HG03135 (cell line): ENCODE data around the gene ABCA3.
"Not testable (repeated sequence)": the region's sequence is repeated elsewhere in the genome, so short reads cannot be mapped to it uniquely, and the experiment has no call there.

ENCODE experiments used
- ATAC-seq: cut with Tn5 transposase; IDR thresholded peaks from one replicate; pipeline ENCODE4 v1.9.1; 2021; ENCODE audit warnings: mild to moderate bottlenecking, moderate library complexity; ENCODE audit not compliant: unreplicated experiment

Gene ABCA3

GRCh38 chr16:2258530-2258929 lies 82.0 kb downstream of the ABCA3 start:
- ATAC-seq, result not testable (repeated sequence)

- ATAC-seq, result no peak
Measured at GRCh38 chr16:2257726-2258125, 82.8 kb downstream of the ABCA3 start.

- no peak for ATAC-seq
Measured at GRCh38 chr16:2256531-2257140, 83.9 kb downstream of the ABCA3 start.

- no peak for ATAC-seq
Measured at GRCh38 chr16:2253293-2253692, 87.2 kb downstream of the ABCA3 start.

GRCh38 chr16:2252806-2253148 lies 87.8 kb downstream of the ABCA3 start:
- no peak for ATAC-seq

GRCh38 chr16:2251296-2252111 lies 89.0 kb downstream of the ABCA3 start, which contains the start of gene ECI1:
Gene ECI1 (minus strand): TSS chr16:2251587. CDS start chr16:2251566, 21 bp downstream.
- peak; percentile 82 for ATAC-seq

DNA sequence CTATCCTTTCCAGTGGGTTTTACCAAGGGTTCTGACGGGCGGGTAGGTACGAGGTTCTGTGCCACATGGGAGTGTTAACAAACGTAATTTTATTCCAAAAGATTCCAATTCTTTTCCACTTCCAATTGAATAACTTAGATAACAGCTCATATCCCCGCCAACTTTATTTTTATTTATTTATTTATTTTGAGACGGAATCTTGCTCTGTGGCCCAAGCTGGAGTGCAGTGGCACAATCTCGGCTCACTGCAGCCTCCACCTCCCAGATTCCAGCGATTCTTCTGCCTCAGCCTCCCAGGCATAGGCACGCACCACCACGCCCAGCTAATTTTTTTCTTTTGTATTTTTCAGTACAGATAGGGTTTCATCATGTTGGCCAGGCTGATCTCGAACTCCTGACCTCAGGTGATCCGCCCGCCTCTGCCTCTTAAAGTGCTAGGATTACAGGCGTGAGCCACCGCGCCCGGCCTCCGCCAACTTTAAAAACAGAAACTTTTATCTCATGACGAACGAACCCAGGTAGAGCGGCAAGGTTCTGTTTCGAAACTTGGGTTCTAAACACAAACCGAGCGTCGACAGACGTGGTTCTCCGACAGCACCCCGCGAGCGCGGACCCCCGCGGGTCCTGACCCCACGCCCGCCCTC lies 89.8 kb downstream of the ABCA3 start:
- no peak for ATAC-seq

- ATAC-seq, result no peak
Measured at GRCh38 chr16:2246301-2246885, 94.1 kb downstream of the ABCA3 start.

DNA sequence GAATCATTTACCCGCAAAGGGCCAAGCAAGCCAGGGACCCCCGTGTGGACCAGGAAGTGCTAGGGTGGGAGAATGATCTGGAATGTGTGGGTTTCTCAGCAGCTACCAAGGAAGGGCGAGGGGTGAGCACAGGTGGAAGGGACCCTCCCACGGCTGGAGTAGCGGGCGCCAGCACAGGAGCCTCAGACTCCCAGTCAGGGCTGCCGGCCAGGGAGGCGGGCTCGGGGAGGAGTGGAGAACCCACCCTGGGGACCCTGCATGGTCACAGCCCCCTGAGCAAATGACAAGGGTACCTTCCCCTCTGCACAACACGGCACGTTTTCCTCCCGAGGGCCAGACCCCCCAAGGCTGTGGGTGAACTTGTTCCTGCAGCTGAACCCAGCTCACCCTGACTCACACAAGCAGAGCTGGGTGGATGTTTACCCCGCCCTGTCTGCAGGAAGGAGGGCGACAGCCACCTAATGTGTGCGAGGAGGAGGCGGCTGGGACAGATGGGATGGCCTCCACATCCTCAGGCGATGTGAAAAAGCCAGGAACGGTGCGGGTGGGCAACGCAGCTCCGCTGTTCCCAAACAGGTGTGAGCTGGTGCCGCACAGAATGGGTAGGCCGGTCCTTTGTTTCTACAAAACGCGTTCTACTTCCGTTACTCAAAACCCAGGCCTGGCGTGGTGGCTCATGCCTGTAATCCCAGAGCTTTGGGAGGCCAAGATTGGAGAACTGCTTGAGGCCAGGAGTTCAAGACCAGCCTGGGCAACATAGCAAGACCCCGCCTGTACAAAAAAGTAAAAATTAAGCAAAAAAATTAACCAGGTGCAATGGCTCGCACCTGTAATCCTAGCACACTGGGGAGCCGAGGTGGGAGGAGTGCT lies 95.4 kb downstream of the ABCA3 start:
- ATAC-seq, result no peak

DNA sequence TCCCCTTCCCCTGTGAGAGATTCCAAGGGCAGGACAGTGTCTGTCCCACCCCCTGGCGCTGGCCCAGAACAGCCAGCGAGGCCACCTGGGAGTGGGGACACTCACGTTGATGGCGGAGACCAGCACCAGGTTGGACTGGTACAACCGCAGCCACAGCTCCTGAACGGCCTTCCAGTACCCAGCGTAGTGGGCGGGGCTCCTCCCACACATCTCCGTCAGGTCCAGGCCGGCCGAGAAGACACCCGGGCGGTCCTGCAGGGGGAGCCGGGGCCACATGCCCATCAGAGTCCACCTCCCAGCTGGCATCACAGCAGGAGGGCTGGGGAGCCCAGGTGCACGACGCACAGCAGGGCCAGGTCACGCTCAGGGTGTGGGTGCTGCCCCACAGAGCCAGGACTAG lies 96.2 kb downstream of the ABCA3 start:
- no peak for ATAC-seq

DNA sequence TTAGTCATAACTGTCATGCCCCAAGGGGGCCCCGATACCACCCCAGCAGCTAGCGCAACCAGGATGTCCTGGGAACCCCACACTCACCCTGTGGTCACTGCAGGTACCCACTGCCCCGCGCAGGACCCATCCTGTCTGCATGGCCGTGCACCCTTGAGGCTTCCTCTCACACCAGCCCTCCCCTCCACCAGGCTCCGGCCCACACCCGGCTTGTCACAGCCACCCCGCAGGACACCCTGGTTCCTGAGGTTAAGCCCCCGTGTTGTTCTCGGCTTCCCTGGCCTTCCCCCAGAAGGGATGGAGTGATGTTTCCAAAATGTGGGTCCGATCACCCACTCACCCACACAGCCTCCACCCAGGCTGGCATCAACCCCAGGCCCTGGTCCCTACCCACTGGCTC lies 96.7 kb downstream of the ABCA3 start:
- ATAC-seq, result no peak

GRCh38 chr16:2243031-2243528 lies 97.4 kb downstream of the ABCA3 start:
- ATAC-seq, result no peak

DNA sequence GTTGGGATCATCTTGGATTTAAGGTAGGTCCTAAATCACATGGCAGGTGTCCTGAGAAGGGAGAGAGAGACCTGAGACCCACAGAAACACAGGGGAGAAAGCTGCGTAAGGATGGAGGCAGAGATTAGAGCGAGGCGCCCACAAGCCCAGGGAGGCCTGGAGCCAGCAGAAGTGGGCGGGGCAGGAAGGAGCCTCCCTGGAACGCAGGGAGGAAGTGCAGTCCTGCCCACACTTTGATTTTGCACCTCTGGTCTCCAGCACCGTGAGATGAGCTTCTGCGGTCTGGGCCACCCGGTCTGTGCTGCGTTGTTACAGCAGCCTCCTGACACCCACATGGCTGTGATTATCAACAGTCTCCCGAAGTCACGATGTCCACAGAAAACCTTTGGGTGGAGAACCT lies 97.9 kb downstream of the ABCA3 start:
- no peak for ATAC-seq

DNA sequence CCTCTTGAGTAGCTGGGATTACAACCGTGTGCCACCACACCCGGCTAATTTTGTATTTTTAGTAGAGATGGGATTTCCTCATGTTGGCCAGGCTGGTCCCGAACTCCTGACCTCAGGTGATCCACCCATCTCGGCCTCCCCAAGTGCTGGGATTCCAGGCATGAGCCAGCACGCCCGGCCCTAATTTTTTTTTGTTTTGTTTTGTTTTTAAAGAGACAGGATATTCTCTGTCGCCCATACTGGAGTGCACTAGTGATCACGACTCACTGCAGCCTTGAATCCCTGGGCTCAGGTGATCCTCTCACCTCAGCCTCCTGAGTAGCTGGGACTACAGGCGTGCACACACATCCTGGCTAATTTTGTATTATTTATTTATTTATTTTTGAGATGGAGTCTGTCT lies 100.2 kb downstream of the ABCA3 start:
- ATAC-seq, result not testable (repeated sequence)

DNA sequence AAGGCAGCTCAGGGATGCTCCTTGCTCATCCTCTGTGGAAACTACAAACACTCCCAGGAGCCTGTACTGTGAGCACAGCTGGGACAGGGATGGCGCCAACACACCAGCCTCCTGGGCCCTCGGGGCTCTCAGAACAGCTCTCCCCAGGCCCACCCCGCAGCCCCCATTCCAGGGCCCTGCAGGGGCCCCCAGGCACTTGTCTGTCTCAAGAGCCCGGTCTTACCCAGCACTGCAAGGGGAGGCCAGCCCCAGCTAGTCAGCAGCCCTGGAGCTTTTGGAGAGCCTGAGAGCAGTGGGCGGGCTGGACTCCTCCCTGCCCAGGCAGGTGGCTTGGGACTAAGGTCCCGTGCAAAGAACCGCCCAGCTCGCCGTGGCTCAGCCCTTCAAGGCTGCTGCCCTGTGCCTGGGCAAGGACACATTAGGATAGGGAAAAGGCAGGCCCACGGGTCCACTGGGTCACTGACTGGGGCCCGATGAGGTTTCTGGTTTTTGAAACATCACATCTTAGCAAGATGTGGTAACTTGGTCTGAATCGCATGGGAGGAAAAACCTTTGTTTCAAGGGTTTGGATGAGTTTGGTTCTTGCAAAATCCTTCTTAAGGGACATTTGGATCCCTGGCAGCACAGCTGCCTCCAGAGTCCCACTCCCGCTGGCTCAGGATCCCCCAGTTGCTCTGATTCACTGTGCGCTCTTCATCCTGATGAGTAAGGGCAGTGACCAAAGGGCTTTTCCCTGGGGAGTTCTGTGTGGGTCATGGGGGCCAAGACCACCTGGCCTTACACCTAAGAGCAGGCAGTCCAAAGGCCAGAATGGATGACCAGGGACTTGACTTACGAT lies 101.5 kb downstream of the ABCA3 start:
- ATAC-seq, result no peak

GRCh38 chr16:2238150-2238837 lies 102.2 kb downstream of the ABCA3 start:
- ATAC-seq, result no peak

GRCh38 chr16:2237493-2238149 lies 102.9 kb downstream of the ABCA3 start:
- no peak for ATAC-seq

DNA sequence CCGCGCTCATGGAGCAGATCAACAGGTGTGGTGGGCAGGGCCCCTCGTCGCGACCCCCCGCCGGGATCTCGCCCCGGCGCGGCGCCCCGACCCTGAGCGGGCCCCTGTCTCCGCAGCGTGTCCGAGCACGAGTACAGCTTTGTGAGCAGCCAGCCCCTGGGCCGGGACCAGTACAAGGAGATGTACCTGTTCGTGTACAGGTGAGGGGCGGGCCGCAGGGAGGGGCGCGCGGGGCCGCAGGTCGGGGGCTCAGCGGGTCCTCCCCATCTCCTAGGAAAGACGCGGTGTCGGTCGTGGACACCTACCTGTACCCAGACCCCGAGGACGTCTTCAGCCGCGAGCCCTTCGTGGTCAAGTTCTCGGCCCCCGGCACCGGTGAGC lies 103.4 kb downstream of the ABCA3 start:
- no peak for ATAC-seq
